H54 (cell line): ENCODE results near the gene MYO16.
A peak's percentile ranks its signal among the peaks of the same experiment; 100 is the strongest.

Experiments
- DNase-seq: peaks from one replicate; pipeline ENCODE4 v3.0.0; 2011; ENCODE audit warnings: low spot score, mixed read lengths; ENCODE audit not compliant: insufficient read length
- FAIRE-seq: peaks from 3 replicates; lab custom pipeline; 2011; peaks lifted over from hg19 to GRCh38; lab: Jason Lieb, UNC
- POLR2A ChIP-seq: IDR thresholded peaks from 2 replicates; pipeline ENCODE4 v1.6.1; 2011; ENCODE audit warnings: low read depth, mild to moderate bottlenecking, low read length

MYO16 gene

DNA sequence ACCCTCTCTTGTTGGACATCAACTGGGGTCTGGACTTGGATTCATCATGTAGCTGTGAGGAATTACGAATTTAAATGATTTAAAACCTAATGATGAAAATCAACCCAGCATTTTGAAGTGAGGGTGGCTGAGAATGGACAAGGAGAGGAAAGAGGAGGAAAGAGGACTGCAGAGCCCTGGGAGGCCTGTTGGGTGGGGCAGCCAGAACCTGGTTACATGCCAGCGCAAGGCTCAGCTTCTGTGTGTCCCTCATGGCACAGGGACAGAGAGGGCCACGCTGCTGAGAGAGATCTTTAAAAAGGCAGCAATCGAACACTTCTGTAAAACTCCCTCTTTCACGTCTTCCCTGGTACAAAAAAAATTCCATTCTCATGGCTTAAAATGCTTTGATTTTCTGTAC is 292.7 kb downstream of the MYO16 start:
- TF ChIP-seq POLR2A, result no peak
- FAIRE-seq, result no peak
- DNase-seq, result no peak

DNA sequence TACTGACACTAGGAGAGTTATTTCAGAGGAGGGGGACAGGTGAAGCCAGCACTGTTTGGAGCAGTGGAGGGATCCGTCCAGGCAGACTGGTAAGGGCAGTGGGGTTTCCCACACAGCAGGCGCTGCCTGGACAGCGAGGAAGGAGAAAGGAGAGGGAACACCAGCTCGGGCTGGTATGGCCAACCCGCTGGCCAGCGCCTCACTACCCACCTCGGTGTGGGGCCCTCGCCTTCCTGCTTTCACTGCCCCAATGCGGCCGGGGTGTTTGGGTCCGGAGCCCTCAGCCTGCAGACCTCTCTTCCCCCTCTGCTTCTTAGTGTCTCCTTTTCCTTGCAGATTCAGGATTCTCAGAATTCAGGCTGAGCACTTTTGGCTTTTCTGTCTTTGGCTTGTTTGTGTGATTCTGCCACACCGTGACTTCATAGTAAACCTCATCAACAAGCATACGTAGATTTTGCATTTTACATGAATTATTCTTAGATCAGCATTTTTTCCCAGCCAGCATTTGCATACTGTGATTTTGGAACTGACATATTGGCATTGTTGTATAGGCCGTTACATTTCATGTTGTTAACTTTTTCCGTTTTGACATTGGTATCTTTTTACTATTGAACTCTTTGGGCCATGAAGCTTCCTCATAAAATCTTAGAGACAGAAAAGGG is 294.1 kb downstream of the MYO16 start:
- no peak for DNase-seq
- no peak for TF ChIP-seq POLR2A
- peak; percentile 6 for FAIRE-seq

DNA sequence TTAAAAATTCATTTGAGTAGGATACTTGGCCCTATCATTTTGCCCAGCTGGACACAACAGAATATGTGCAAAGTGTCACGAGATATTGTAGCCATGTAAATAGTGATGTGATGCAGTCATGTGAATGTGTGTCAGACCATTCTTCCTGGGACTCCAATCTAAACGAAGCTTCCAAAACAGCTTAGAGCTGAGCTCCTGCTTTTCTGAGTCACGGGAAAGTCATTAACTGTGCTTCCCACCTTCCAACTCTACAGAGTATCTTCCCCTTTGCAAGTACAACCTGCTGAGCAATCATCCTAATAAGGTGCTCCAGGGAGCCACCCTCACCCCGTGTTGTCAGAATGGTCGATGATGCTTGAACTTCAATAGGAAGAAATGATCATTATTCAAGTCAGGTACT is 294.7 kb downstream of the MYO16 start:
- peak; percentile 77 for FAIRE-seq

DNA sequence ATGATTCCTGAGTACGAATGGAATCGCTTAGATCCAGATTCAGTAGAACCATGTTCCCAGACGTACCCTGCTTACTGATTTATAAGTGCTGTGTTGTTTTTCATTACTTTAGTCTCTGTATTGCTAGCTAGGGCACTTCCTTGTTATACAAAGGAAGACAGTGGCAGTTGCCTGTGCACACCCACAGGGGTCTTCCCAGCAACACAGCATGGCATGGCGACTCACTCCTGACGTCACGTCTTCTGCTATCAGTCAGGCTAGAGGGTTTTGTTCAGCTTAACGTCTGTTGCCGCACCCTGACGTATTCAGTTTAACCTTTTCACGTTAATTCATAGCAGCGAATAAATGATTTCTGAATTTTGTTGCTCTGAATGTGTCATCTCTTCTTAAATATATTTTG is 295.1 kb downstream of the MYO16 start:
- FAIRE-seq (no peak), DNase-seq (no peak)
- TF ChIP-seq POLR2A, result no peak

More for the DNA sequence above, 294.7 kb downstream of the MYO16 start:
- no peak for TF ChIP-seq POLR2A
- no peak for DNase-seq

DNA sequence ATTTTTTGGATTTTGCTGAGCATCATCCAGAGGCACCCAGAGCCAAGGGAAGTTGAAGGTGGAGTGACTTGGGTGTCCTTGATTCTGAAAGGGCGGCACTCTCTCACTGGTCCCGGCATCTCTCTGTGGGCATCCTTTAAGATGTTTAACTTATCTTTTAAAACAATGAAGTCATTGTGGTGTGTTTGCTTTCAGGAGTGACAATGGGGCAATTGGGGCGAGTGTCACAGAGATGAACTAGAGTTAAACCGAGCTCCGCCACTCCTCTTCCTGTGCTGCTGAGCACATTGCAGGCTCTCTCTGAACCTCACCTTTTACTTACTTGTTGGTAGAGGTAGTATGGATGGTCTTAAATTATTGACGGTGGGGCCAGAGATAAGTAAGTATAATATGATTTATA is 295.7 kb downstream of the MYO16 start:
- no peak for TF ChIP-seq POLR2A
- no peak for DNase-seq
- no peak for FAIRE-seq

DNA sequence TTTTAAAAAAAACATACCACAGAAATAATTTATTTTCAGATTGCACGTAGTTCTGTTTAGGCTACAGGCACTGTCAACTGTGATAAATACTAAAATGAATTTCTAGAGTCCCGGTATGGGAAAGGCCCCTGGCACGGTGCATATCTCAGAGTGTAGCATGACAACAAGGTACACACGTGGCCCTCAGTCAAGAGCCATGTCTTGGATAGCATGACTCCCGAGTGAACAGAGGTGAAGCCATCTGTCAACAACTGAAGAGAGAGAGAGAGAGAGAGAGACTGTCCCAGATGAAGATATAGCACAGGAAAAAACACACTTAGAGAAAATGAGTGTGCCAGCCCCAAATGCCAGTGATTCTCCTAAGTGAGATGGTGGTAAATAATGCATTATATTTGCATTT is 297.5 kb downstream of the MYO16 start:
- no peak for FAIRE-seq
- no peak for TF ChIP-seq POLR2A
- no peak for DNase-seq

DNA sequence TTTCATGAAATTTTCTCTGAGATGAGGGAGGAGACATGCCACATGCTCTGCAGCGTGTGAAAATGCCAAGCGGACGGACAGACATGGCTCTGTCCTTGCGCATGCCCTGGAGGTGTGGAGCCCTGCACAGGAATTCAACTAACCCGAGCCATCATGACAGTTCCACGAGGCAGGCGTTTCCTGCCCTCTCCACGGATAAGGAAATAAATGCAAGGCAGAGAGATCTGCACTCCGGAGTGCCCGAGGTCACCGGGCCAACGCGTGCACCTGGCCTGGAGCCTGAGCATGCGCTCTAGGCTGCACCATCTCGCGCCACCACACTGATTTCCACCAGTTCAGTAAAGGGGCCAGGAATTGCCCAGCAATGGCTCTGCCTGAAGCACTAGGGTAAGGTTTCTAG is 298.2 kb downstream of the MYO16 start:
- DNase-seq, result no peak
- no peak for FAIRE-seq
- TF ChIP-seq POLR2A, result no peak

- FAIRE-seq (no peak), DNase-seq (no peak)
- no peak for TF ChIP-seq POLR2A
These were observed 300.3 kb downstream of the MYO16 start for GRCh38 chr13:108929532-108930206.

- no peak for TF ChIP-seq POLR2A
- DNase-seq (no peak), FAIRE-seq (peak; percentile 67)
These were observed 302.8 kb downstream of the MYO16 start for GRCh38 chr13:108932196-108932595.

GRCh38 chr13:108933061-108933460 is 303.6 kb downstream of the MYO16 start:
- DNase-seq (no peak), FAIRE-seq (peak; percentile 57)
- no peak for TF ChIP-seq POLR2A

- FAIRE-seq, result no peak
- DNase-seq, result no peak
- no peak for TF ChIP-seq POLR2A
These were observed 308.7 kb downstream of the MYO16 start for GRCh38 chr13:108938155-108938554.

DNA sequence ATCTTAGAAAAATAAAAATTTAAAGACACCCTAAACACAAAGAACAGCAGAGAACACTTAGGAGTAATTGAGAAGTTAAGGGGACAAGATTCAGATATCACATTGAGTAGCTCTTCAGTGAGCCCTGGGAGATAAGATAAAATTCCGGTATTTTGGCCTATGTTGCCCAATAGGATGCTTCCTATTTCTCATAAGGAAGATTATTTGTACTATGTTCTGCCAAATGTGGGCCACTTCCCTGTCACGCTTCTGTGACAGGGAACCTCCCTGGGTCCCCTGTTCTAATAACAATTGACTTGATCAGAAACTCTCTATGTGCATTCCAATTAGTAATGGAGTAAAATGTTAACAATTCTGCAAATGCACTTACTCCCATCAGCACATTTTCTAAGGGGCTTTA is 310.7 kb downstream of the MYO16 start:
- no peak for TF ChIP-seq POLR2A
- FAIRE-seq, result no peak
- no peak for DNase-seq

- DNase-seq (no peak), FAIRE-seq (no peak)
- no peak for TF ChIP-seq POLR2A
These were observed 314.4 kb downstream of the MYO16 start for GRCh38 chr13:108943842-108944241.

GRCh38 chr13:108944760-108945159 is 315.3 kb downstream of the MYO16 start:
- TF ChIP-seq POLR2A, result no peak
- DNase-seq (no peak), FAIRE-seq (peak; percentile 69)

- DNase-seq, result no peak
- FAIRE-seq, result no peak
These were observed 318.2 kb downstream of the MYO16 start for GRCh38 chr13:108947551-108948030.

More at GRCh38 chr13:108947551-108948030, 318.2 kb downstream of the MYO16 start:
- no peak for TF ChIP-seq POLR2A
